Subcutaneous adipose tissue (tissue), 4 donors: ENCODE measurements around the gene ALKBH5. TPM values are rescaled to one million over a fixed set of nuclear protein-coding genes. Genes with fewer than 3 reads are reported as not detected.

Experiments
- total RNA-seq, 4 donors: library from RNA; depleted of rRNA; stranded (reverse); fragments of >200 nt; gene quantifications; one replicate each; pipeline ENCODE4 v1.1.0, GENCODE V29; 2016
- TF ChIP-seq, protein P1 (sequence below): fragments of 450-650 bp; IDR thresholded peaks from one replicate; pipeline ENCODE4 v1.5.1; 2016; ENCODE audit warnings: low read depth, mild to moderate bottlenecking, control low read depth, antibody characterized with exemption, moderate library complexity

ALKBH5 gene
- total RNA-seq, 4 donors from 2014 or later, result 57.5 to 69.6 (median 67.5) TPM

DNA sequence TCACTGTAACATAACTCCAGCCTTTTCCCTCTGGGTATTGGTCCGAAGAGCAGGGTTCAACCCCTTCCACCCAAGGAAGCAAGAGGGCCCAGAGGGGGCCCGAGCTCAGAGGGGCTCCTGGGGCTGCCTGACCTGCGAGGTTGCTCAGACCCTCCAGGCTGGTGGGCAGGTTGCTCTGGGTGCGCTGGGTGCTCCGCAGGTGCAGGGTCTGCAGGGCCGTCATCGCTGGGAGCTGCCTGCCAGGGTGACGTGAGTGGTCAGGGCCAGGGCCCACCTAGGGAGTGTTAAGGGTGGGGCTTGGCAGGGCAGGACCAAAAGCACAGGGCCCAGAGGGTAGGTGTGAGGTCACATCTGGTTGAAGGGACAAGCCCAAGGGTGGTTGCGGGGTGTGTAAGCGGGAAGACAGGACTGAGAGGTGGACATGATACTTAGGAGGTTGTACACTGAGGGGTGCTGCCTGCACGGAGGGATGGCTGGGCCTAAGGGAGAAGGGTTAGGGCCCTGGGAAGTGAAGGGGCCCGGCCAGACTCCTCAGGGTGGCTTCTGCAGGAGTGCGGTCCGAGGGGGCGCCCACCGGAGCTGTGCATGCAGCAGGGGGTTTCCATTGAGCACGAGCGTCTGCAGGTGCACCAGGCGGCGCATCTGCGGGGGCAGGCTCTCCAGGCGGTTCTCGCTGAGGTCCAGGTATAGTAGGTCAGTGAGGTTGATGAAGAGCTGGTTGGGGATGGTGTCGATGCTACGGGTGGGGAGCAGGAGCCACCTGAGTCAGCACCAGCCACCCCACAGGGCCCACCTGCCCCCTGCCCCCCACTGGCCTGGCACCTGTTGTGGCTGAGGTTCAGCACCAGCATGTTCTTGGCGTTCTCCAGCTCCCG, 70.6 kb downstream of the ALKBH5 start:
- TF ChIP-seq, protein P1, sequence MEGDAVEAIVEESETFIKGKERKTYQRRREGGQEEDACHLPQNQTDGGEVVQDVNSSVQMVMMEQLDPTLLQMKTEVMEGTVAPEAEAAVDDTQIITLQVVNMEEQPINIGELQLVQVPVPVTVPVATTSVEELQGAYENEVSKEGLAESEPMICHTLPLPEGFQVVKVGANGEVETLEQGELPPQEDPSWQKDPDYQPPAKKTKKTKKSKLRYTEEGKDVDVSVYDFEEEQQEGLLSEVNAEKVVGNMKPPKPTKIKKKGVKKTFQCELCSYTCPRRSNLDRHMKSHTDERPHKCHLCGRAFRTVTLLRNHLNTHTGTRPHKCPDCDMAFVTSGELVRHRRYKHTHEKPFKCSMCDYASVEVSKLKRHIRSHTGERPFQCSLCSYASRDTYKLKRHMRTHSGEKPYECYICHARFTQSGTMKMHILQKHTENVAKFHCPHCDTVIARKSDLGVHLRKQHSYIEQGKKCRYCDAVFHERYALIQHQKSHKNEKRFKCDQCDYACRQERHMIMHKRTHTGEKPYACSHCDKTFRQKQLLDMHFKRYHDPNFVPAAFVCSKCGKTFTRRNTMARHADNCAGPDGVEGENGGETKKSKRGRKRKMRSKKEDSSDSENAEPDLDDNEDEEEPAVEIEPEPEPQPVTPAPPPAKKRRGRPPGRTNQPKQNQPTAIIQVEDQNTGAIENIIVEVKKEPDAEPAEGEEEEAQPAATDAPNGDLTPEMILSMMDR, result no peak

GRCh38 chr17:18254888-18255649, 71.4 kb downstream of the ALKBH5 start:
- TF ChIP-seq, protein P1, result no peak

DNA sequence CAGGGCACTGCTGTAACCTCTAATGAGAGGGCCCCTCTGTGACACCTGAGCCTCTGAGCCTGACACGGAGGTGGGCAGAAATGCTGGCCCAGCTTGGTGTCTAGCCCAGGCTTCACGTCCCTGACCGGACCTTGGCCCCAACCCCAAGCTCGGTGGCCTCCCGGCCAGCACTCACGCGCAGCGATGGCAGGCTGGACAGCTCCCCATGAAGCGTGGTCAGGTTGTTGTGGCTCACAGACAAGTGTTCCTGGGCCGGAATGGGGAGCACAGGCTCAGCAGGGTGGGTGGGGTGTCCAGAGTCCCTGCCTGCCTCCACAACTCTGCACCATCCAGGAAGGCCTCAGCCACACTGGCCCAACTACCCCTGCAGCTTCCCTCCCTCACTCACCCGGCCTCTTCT, 72.7 kb downstream of the ALKBH5 start:
- TF ChIP-seq, protein P1, result no peak

- TF ChIP-seq, protein P1, result no peak
These were observed 73.1 kb downstream of the ALKBH5 start for GRCh38 chr17:18256776-18257175.

DNA sequence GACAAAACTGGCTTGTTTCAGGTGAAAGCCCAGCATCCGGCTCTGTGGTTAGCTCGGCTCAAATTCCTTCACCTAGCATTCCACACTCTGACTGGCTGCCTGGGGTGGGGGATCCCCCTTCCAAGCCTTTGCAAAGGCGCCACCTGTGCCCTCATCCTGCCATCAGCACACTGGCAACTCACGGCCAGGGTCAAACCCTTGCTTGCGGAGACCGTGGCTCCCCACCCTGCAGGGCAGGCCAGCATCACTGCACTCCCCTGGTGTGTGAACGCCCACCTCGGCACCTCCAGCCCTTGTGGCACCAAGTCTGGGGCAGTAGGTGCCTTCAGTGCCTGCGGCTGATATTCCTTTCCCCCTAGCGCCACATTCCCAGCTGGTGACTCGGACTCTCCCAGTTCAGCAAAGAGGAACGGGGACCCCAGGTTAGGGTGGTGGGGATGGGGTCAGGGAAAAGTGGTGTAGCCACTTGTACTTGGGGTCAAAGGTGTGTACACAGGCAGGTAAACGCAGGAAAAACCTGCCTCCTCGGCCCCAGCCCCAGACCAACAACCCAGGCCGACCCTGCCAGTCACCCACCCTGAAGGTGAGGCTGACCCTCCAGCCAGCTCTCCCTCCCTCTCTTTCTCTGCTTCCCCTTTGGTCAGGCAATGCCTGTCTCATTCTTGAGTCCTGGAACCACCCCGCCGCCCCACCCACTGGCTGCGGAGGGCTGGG, 73.8 kb downstream of the ALKBH5 start:
- TF ChIP-seq, protein P1, result no peak

DNA sequence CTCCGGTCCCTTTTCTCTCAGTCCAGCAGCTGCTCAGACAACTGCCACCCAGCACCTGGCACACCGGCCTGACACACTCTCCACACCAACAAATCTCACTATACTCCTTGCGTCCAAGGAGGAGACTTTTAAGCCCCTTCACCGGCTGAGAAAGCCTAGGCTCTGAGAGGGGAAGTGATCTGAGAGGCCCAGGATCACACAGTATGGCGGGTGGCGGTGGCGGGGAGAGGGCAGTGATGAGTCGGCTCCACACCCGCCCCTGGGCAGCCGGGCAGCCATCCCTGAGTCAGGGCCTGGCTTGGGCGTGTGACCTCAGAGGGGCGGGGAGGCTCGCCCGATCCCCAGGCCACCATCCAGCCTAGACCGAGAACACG, 74.3 kb downstream of the ALKBH5 start:
- TF ChIP-seq, protein P1, result no peak
